Mesenchymal stem cell (in vitro differentiated cells and primary cell): Measurements from ENCODE around the gene PRRC2B.
A peak's percentile ranks its signal among the peaks of the same experiment; 100 is the strongest.

Source experiments
- DNase-seq: peaks from one replicate; pipeline ENCODE4 v3.0.0-alpha.2; 2013
- H2AFZ ChIP-seq: one replicate; pipeline ENCODE4 v1.6.1; 2013; ENCODE audit warnings: low read depth, mild to moderate bottlenecking, control low read depth, inconsistent platforms, low read length, moderate library complexity
- H2AK5ac ChIP-seq: 2 replicates; pipeline ENCODE4 v1.6.1; 2013; ENCODE audit warnings: low read length, moderate library complexity, mild to moderate bottlenecking, inconsistent platforms; ENCODE audit not compliant: severe bottlenecking
- H2BK120ac ChIP-seq: one replicate; pipeline ENCODE4 v1.6.1; 2013; ENCODE audit warnings: low read depth, mild to moderate bottlenecking, inconsistent platforms, low read length, moderate library complexity
- H2BK12ac ChIP-seq, 2 experiments: one replicate each; pipeline ENCODE4 v1.6.1; 2013; ENCODE audit warnings: inconsistent platforms in 2 of 2, low read length in 2 of 2, mild to moderate bottlenecking in 2 of 2, moderate library complexity in 2 of 2, control low read depth in 1 of 2
- H2BK15ac ChIP-seq: one replicate; pipeline ENCODE4 v1.6.1; 2013; ENCODE audit warnings: mild to moderate bottlenecking, low read depth, inconsistent platforms; ENCODE audit not compliant: poor library complexity, severe bottlenecking
- H2BK5ac ChIP-seq: 2 replicates; pipeline ENCODE4 v1.6.1; 2013; ENCODE audit warnings: low read depth, mild to moderate bottlenecking, low read length, control low read depth, inconsistent platforms; ENCODE audit not compliant: poor library complexity, severe bottlenecking
- H3K14ac ChIP-seq, 2 experiments: one replicate each; pipeline ENCODE4 v1.6.1; 2013; ENCODE audit warnings: inconsistent platforms in 2 of 2, low read length in 2 of 2, control low read depth in 1 of 2, mild to moderate bottlenecking in 1 of 2, moderate library complexity in 1 of 2
- H3K18ac ChIP-seq, 2 experiments: one replicate each; pipeline ENCODE4 v1.6.1; 2013; ENCODE audit warnings: inconsistent platforms in 2 of 2, low read length in 2 of 2, control low read depth in 1 of 2, low read depth in 1 of 2, mild to moderate bottlenecking in 1 of 2
- H3K23ac ChIP-seq, 2 experiments: one replicate each; pipeline ENCODE4 v1.6.1; 2013; ENCODE audit warnings: inconsistent platforms in 2 of 2, low read length in 2 of 2, mild to moderate bottlenecking in 2 of 2, moderate library complexity in 2 of 2, control low read depth in 1 of 2
- H3K27ac ChIP-seq: 2 replicates; pipeline ENCODE4 v1.5.1; 2013; ENCODE audit warnings: mild to moderate bottlenecking, moderate library complexity, low read length, control low read depth, inconsistent platforms; ENCODE audit not compliant: poor library complexity, severe bottlenecking
- H3K27me3 ChIP-seq, 2 experiments: 2 replicates each; pipeline versions ENCODE4 v1.6.1 to v1.7.0; 2013; ENCODE audit warnings: low read length in 2 of 2, mild to moderate bottlenecking in 2 of 2, moderate library complexity in 2 of 2, control low read depth in 1 of 2, inconsistent platforms in 1 of 2; ENCODE audit not compliant: control insufficient read depth in 1 of 2, insufficient read depth in 1 of 2
- H3K36me3 ChIP-seq, 2 experiments: 2 replicates each; pipeline versions ENCODE4 v1.6.1 to v1.7.0; 2013; ENCODE audit warnings: low read length in 2 of 2, control low read depth in 1 of 2, inconsistent platforms in 1 of 2, low read depth in 1 of 2, mild to moderate bottlenecking in 1 of 2; ENCODE audit not compliant: insufficient read depth in 2 of 2, control insufficient read depth in 1 of 2
- H3K4ac ChIP-seq, 2 experiments: one replicate each; pipeline ENCODE4 v1.6.1; 2013; ENCODE audit warnings: inconsistent platforms in 2 of 2, low read length in 2 of 2, mild to moderate bottlenecking in 2 of 2, moderate library complexity in 2 of 2, control low read depth in 1 of 2, low read depth in 1 of 2
- H3K4me1 ChIP-seq: 2 replicates; pipeline ENCODE4 v1.6.1; 2013; ENCODE audit warnings: low read depth, low read length, control low read depth; ENCODE audit not compliant: control insufficient read depth, insufficient read depth
- H3K4me2 ChIP-seq: 2 replicates; pipeline ENCODE4 v1.6.1; 2013; ENCODE audit warnings: low read length, mild to moderate bottlenecking, inconsistent platforms; ENCODE audit not compliant: poor library complexity, severe bottlenecking
- H3K4me3 ChIP-seq, 2 experiments: 2 replicates each; pipeline versions ENCODE4 v1.5.1 to v1.7.0; 2013; ENCODE audit warnings: low read length in 2 of 2, mild to moderate bottlenecking in 2 of 2, control low read depth in 1 of 2, low read depth in 1 of 2; ENCODE audit not compliant: insufficient read depth in 1 of 2
- H3K79me1 ChIP-seq: replicated peaks from 2 replicates; pipeline ENCODE4 v1.6.1; 2013; ENCODE audit warnings: mild to moderate bottlenecking, control low read depth, low read length, inconsistent platforms; ENCODE audit not compliant: poor library complexity, severe bottlenecking
- H3K9ac ChIP-seq: 2 replicates; pipeline ENCODE4 v1.7.0; 2013; ENCODE audit warnings: mild to moderate bottlenecking, low read length, moderate library complexity
- H3K9me3 ChIP-seq: 2 replicates; pipeline ENCODE4 v1.7.0; 2013; ENCODE audit warnings: mild to moderate bottlenecking, low read length; ENCODE audit not compliant: control insufficient read depth
- H4K8ac ChIP-seq: one replicate; pipeline ENCODE4 v1.6.1; 2013; ENCODE audit warnings: inconsistent platforms, mild to moderate bottlenecking, low read length, moderate library complexity
- H4K91ac ChIP-seq: one replicate; pipeline ENCODE4 v1.6.1; 2013; ENCODE audit warnings: mild to moderate bottlenecking, low read length, inconsistent platforms
- WGBS: methylation state at CpG from one replicate; pipeline ENCODE4 v1.1.7; 2013; ENCODE audit warnings: mixed read lengths; 5-methylcytosine and 5-hydroxymethylcytosine counted together

Gene PRRC2B

DNA sequence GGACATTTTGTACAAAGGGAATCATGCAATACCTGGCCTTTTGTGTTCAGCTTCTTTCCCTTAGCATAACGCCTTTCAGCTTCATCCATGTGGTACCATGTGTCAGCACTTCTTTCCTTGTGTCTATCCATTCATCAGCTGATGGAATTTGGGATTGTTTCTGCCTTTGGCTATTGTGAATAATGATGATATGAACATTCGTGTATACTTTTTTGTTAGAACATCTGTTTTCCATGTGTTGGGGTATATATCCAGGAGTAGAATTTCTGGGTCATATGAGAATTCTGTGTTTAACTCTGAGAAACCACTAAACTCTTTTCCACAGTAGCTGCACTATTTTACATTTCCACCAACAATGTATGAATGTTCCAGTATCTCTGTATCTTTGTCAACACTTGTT is 14.8 kb upstream of the PRRC2B start:
- no peaks in the 10 kb centered on the region for H3K27me3 ChIP-seq
- H3K4me2 ChIP-seq: no peak overlapping the region
- no peak overlapping the region for H3K23ac ChIP-seq
- H3K9ac ChIP-seq: no peak overlapping the region
- no peak overlapping the region for H3K14ac ChIP-seq
- H2BK120ac ChIP-seq: no peak overlapping the region
- H3K4me1 ChIP-seq: peaks cover 11% of the 10 kb centered on the region
- H4K8ac ChIP-seq: no peak overlapping the region
- no peaks in the 10 kb centered on the region for H3K9me3 ChIP-seq
- DNase-seq: no peak
- no peak overlapping the region for H3K27ac ChIP-seq
- no peak overlapping the region for H3K18ac ChIP-seq
- no peak overlapping the region for H2BK15ac ChIP-seq
- no peak overlapping the region for H4K91ac ChIP-seq
- H3K79me1 ChIP-seq: peaks cover 3% of the 10 kb centered on the region
- no peak overlapping the region for H3K4me3 ChIP-seq
- H3K4ac ChIP-seq: no peak overlapping the region
- no peaks in the 10 kb centered on the region for H3K36me3 ChIP-seq
- no peak overlapping the region for H2BK5ac ChIP-seq
- no peak overlapping the region for H2BK12ac ChIP-seq
- H2AK5ac ChIP-seq: no peak overlapping the region
- no peak overlapping the region for H2AFZ ChIP-seq
- 100% methylated on average over 2 of the region's 2 CpGs for WGBS

DNA sequence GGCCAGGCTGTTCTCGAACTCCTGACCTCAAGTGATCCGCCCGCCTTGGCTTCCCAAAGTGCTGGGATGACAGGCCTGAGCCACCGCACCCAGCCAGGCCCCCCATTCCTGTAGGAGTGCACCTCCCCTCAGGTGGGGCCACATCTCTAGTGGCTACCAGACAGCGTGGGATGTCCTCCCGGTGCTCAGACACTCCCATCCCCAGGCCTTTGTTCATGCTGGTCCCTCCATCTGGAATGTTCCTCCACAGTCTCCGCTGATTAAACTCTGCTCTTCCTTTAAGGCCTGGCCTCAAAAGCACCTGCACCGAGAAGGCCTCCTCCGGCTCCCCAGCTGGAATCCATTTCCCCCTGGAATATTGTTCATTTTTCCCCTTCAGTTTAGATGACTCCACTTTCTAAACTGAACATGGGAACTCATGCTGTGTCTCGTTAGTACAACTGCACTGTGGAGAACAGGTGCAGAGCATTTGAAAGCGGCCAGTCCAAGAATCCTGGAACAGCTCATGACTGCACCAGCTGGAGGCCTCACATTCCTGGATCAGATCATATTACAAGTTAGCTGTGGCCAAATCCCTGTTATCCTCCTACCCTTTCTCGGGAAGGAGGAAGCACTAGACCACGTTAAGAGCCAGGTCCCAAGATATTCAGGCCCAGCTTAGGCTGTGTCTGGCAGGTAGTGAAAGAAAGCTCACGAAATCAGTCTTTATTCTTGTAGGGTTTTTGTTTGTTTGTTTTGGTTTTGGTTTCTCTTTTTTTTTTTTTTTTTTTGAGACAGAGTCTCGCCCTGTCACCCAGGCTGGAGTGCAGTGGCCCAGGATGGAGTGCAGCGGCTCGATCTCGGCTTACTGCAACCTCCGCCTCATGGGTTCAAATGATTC is 10.8 kb upstream of the PRRC2B start:
- Histone ChIP-seq H3K4me2 (no peak overlapping the region), H3K27me3 (no peaks in the 10 kb centered on the region), H4K91ac (no peak overlapping the region), H3K36me3 (no peaks in the 10 kb centered on the region), H3K23ac (no peak overlapping the region), H3K4me3 (no peak overlapping the region), H2BK120ac (no peak overlapping the region), H2BK12ac (no peak overlapping the region), H2AFZ (no peak overlapping the region), H3K27ac (peak overlapping the region; percentile 73), H2BK5ac (no peak overlapping the region), H3K18ac (no peak overlapping the region), H3K9me3 (no peaks in the 10 kb centered on the region), H3K9ac (peak overlapping the region; percentile 46), H4K8ac (no peak overlapping the region), H3K4me1 (peaks cover 12% of the 10 kb centered on the region), H3K14ac (no peak overlapping the region), H2BK15ac (no peak overlapping the region), H3K4ac (no peak overlapping the region), H2AK5ac (no peak overlapping the region), H3K79me1 (peaks cover 3% of the 10 kb centered on the region)
- DNase-seq: peak; percentile 79
- 72% methylated on average over 18 of the region's 19 CpGs for WGBS

DNA sequence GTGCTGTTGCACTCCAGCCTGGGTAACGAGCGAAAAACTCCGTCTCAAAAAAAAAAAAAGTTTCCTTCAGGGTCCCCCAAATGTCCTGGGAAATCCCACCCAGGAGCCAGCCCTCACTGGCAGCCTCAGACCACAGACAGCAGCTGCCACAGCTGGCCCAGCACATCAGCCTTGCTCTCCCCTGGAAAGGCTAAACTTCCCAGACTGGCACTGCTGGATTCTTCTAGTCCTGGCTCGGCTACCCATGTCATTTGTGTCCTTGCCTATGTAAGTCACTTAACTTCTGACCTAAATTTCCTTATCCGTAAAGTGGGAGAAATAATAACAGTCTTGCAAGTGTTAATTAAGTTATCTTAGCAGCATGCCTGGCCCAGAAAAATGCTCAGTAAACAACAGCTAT is 8.6 kb upstream of the PRRC2B start:
- Histone ChIP-seq H4K91ac (no peak overlapping the region), H3K4me1 (peaks cover 12% of the 10 kb centered on the region), H3K23ac (no peak overlapping the region), H3K9ac (no peak overlapping the region), H3K4me3 (no peak overlapping the region), H2BK5ac (no peak overlapping the region), H2AK5ac (no peak overlapping the region), H3K14ac (no peak overlapping the region), H3K27me3 (no peaks in the 10 kb centered on the region), H4K8ac (no peak overlapping the region), H3K79me1 (peaks cover 3% of the 10 kb centered on the region), H3K4ac (no peak overlapping the region), H2AFZ (no peak overlapping the region), H2BK15ac (no peak overlapping the region), H3K18ac (no peak overlapping the region), H3K27ac (no peak overlapping the region), H2BK12ac (no peak overlapping the region), H2BK120ac (no peak overlapping the region), H3K9me3 (no peaks in the 10 kb centered on the region), H3K4me2 (no peak overlapping the region), H3K36me3 (no peaks in the 10 kb centered on the region)
- 68% methylated on average over 5 of the region's 5 CpGs for WGBS
- DNase-seq: no peak

DNA sequence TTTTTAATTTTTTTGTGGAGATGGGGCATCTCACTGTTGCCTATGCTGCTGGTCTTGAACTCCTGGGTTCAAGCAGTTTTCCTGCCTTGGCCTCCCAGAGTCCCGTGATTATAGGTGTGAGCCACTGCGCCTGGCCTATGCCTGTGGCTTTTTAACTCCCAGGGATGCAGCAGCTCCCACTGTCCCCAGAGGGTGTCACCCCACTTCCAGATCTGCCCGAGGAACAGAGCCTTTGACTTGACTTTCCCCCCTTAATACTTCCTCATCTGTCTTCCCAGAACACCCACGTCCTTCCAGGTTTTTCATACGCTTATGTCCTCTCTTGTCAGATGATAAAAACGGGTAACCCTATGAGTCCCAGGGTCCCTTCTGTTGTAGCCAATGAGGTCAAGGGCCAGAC is 7.6 kb upstream of the PRRC2B start:
- H3K4ac ChIP-seq: no peak overlapping the region
- no peak overlapping the region for H4K8ac ChIP-seq
- H2BK12ac ChIP-seq: no peak overlapping the region
- no peak overlapping the region for H3K14ac ChIP-seq
- H3K9ac ChIP-seq: no peak overlapping the region
- H2BK5ac ChIP-seq: no peak overlapping the region
- H3K18ac ChIP-seq: no peak overlapping the region
- no peak overlapping the region for H3K4me3 ChIP-seq
- peaks cover 3% of the 10 kb centered on the region for H3K79me1 ChIP-seq
- H3K23ac ChIP-seq: no peak overlapping the region
- H3K36me3 ChIP-seq: no peaks in the 10 kb centered on the region
- H3K9me3 ChIP-seq: no peaks in the 10 kb centered on the region
- 92% methylated on average over 6 of the region's 6 CpGs for WGBS
- no peak overlapping the region for H2BK120ac ChIP-seq
- no peak overlapping the region for H4K91ac ChIP-seq
- no peak overlapping the region for H2BK15ac ChIP-seq
- H2AK5ac ChIP-seq: no peak overlapping the region
- no peak overlapping the region for H2AFZ ChIP-seq
- DNase-seq: no peak
- H3K4me2 ChIP-seq: no peak overlapping the region
- H3K27ac ChIP-seq: no peak overlapping the region
- no peaks in the 10 kb centered on the region for H3K27me3 ChIP-seq
- peaks cover 12% of the 10 kb centered on the region for H3K4me1 ChIP-seq
